ENCODE measurements around the gene IRS1. TPM values are rescaled to one million over a fixed set of nuclear protein-coding genes. Genes with fewer than 3 reads are reported as not detected.
A peak's percentile ranks its signal among the peaks of the same experiment; 100 is the strongest.

The IRS1 gene
- total RNA-seq, 1 donor from 2014 or later = 11.3 TPM

GRCh38 chr2:226752887-226753286, 46.7 kb downstream of the IRS1 start:
- DNase-seq (no peak), ATAC-seq (no peak)
- no peaks in the 10 kb centered on the region for H3K9me3 ChIP-seq
- no peak overlapping the region for H3K4me3 ChIP-seq
- H3K36me3 ChIP-seq = peaks cover 4% of the 10 kb centered on the region
- no peaks in the 10 kb centered on the region for H3K27me3 ChIP-seq (ENCODE audit: low read depth)
- no peak overlapping the region for H3K27ac ChIP-seq
- TF ChIP-seq, protein P1, sequence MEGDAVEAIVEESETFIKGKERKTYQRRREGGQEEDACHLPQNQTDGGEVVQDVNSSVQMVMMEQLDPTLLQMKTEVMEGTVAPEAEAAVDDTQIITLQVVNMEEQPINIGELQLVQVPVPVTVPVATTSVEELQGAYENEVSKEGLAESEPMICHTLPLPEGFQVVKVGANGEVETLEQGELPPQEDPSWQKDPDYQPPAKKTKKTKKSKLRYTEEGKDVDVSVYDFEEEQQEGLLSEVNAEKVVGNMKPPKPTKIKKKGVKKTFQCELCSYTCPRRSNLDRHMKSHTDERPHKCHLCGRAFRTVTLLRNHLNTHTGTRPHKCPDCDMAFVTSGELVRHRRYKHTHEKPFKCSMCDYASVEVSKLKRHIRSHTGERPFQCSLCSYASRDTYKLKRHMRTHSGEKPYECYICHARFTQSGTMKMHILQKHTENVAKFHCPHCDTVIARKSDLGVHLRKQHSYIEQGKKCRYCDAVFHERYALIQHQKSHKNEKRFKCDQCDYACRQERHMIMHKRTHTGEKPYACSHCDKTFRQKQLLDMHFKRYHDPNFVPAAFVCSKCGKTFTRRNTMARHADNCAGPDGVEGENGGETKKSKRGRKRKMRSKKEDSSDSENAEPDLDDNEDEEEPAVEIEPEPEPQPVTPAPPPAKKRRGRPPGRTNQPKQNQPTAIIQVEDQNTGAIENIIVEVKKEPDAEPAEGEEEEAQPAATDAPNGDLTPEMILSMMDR (IDR thresholded peaks at IDR 0.05) = no peak
- intact Hi-C loops (cut with DNase I) = no loop called here
- H3K4me1 ChIP-seq = peaks cover 11% of the 10 kb centered on the region

GRCh38 chr2:226747288-226747687, 52.3 kb downstream of the IRS1 start:
- Histone ChIP-seq H3K36me3 (peaks cover 4% of the 10 kb centered on the region), H3K27me3 (ENCODE audit: low read depth) (no peaks in the 10 kb centered on the region), H3K4me3 (no peak overlapping the region), H3K27ac (no peak overlapping the region), H3K4me1 (peaks cover 6% of the 10 kb centered on the region), H3K9me3 (no peaks in the 10 kb centered on the region)
- DNase-seq (no peak), ATAC-seq (no peak)
- TF ChIP-seq, protein P1 (IDR thresholded peaks at IDR 0.05) = no peak
- intact Hi-C loops (cut with DNase I) = no loop called here

GRCh38 chr2:226746196-226746800, 53.3 kb downstream of the IRS1 start:
- Histone ChIP-seq H3K36me3 (peaks cover 4% of the 10 kb centered on the region), H3K27me3 (ENCODE audit: low read depth) (no peaks in the 10 kb centered on the region), H3K4me3 (no peak overlapping the region), H3K9me3 (no peaks in the 10 kb centered on the region), H3K4me1 (peaks cover 11% of the 10 kb centered on the region), H3K27ac (no peak overlapping the region)
- DNase-seq (no peak), ATAC-seq (no peak)
- TF ChIP-seq, protein P1 (IDR thresholded peaks at IDR 0.05) = no peak
- intact Hi-C loops (cut with DNase I) = no loop called here

DNA sequence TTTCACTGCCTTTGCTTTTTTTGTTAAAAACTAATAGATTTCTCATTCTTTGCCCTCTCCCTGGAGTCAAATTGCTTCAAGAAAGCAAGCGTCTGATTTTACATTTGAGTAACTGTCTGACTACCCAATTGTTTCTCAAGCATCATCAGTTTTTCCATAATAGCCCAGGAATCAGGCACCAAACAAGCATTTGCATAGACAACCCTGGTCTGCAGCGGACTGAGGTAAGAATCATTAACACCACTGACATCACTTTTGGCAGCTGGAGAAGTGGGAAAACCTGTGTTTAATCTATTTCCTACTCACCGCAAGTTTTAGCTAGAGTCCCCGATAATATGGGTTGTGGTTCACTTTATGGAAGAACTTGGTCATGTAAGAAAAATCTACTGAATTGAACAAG, 55.7 kb downstream of the IRS1 start:
- H3K27me3 ChIP-seq (ENCODE audit: low read depth) = no peaks in the 10 kb centered on the region
- H3K4me3 ChIP-seq = no peak overlapping the region
- peaks cover under 1% of the 10 kb centered on the region for H3K36me3 ChIP-seq
- TF ChIP-seq, protein P1 (IDR thresholded peaks at IDR 0.05) = no peak
- DNase-seq (no peak), ATAC-seq (no peak)
- no peak overlapping the region for H3K27ac ChIP-seq
- no peaks in the 10 kb centered on the region for H3K9me3 ChIP-seq
- intact Hi-C loops (cut with DNase I) = no loop called here
- H3K4me1 ChIP-seq = peaks cover 26% of the 10 kb centered on the region

DNA sequence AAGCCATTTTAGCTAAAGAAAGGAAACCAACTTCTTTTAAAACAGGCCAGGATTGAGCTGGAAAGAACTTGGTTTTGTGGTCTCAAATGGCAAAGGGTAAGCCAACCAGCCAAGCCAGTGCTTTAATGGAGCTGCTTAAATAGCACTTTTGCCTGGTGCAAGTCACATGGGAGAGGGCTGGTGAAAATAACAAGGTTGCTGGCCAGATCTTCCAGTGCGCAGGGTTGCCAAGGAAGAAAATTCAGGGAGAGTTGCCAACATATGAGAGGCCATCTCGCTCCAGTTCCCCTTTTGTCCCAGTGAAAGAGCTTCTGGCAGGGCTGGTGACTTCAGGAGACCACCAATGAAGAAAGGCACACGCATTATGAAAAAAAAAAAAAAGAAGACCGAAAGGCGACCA, 57.3 kb downstream of the IRS1 start:
- Histone ChIP-seq H3K27me3 (ENCODE audit: low read depth) (no peaks in the 10 kb centered on the region), H3K4me1 (peaks cover 33% of the 10 kb centered on the region), H3K4me3 (no peak overlapping the region), H3K36me3 (no peaks in the 10 kb centered on the region), H3K9me3 (no peaks in the 10 kb centered on the region), H3K27ac (peak overlapping the region; percentile 4)
- TF ChIP-seq, protein P1 (IDR thresholded peaks at IDR 0.05) = no peak
- DNase-seq (no peak), ATAC-seq (peak; percentile 37 to 50)
- intact Hi-C loops (cut with DNase I) = no loop called here
